Small intestine (tissue), 7 donors: ENCODE measurements around the gene RNF169. TPM values are rescaled to one million over a fixed set of nuclear protein-coding genes. Genes with fewer than 3 reads are reported as not detected.
"Not testable (repeated sequence)": the region's sequence is repeated elsewhere in the genome, so short reads cannot be mapped to it uniquely, and the experiment has no call there.

Experiments
- DNase-seq, 2 donors: peaks; one replicate each; pipeline versions ENCODE4 v3.0.0 to v3.0.0-alpha.2; 2013
- FAIRE-seq: peaks from 2 replicates; lab custom pipeline; 2012; peaks lifted over from hg19 to GRCh38; lab: Jason Lieb, UNC
- H3K27ac ChIP-seq, 3 donors: one replicate each; pipeline ENCODE4 v1.5.1; 2013; ENCODE audit warnings: low read length in 2 of 3, mild to moderate bottlenecking in 2 of 3, control low read depth in 1 of 3, inconsistent platforms in 1 of 3, low read depth in 1 of 3, moderate library complexity in 1 of 3
- H3K27me3 ChIP-seq, 3 donors: one replicate each; pipeline ENCODE4 v1.6.1; 2013; ENCODE audit warnings: low read length in 3 of 3, inconsistent platforms in 1 of 3; ENCODE audit not compliant: control insufficient read depth in 3 of 3, insufficient read depth in 3 of 3
- H3K36me3 ChIP-seq, 3 donors: one replicate each; pipeline ENCODE4 v1.6.1; 2013; ENCODE audit warnings: low read length in 3 of 3, inconsistent platforms in 1 of 3, low read depth in 1 of 3, mild to moderate bottlenecking in 1 of 3, moderate library complexity in 1 of 3; ENCODE audit not compliant: control insufficient read depth in 3 of 3, insufficient read depth in 2 of 3
- H3K4me1 ChIP-seq, 3 donors: one replicate each; pipeline ENCODE4 v1.6.1; 2013; ENCODE audit warnings: low read length in 2 of 3, inconsistent platforms in 1 of 3, low read depth in 1 of 3, mild to moderate bottlenecking in 1 of 3, moderate library complexity in 1 of 3; ENCODE audit not compliant: control insufficient read depth in 3 of 3, insufficient read depth in 2 of 3
- H3K4me3 ChIP-seq, 3 donors: one replicate each; pipeline ENCODE4 v1.5.1; 2013; ENCODE audit warnings: low read length in 3 of 3, control low read depth in 1 of 3, inconsistent platforms in 1 of 3, low read depth in 1 of 3, mild to moderate bottlenecking in 1 of 3, moderate library complexity in 1 of 3
- H3K9me3 ChIP-seq, 2 donors: one replicate each; pipeline ENCODE4 v1.6.1; 2013; ENCODE audit warnings: low read depth in 1 of 2, low read length in 1 of 2; ENCODE audit not compliant: control insufficient read depth in 2 of 2, insufficient read depth in 1 of 2
- WGBS, 3 donors: extraction: QIAGEN DNeasy Blood & Tissue Kit; methylation state at CpG; one replicate each; pipeline ENCODE4 v1.1.7; 2013; 5-methylcytosine and 5-hydroxymethylcytosine counted together
- polyA plus RNA-seq, 4 donors: library from polyadenylated mRNA; stranded (reverse) in 3 of 4; unstranded in 1 of 4; fragments of 200-250 nt in 3 of 4; fragments of 120-200 nt in 1 of 4; gene quantifications; one replicate each; pipeline versions ENCODE4 v1.2.1 to v1.2.3, GENCODE V29; 2013
- donor health status: healthy with polysubstance abuse.
- donor health status: control.
- donor health status: control.
- donor health status: Bipolar disorder and iron deficiency.
- donor health status: healthy.

The RNF169 gene
- polyA plus RNA-seq, 4 donors = 1.4 to 11.4 (median 2.9) TPM

- Histone ChIP-seq H3K27me3 (no peaks in the 10 kb centered on the region), H3K36me3 (peaks cover 5 to 21% (median 8%) of the 10 kb centered on the region in 3 donors), H3K27ac (no peak overlapping the region), H3K4me3 (no peak overlapping the region), H3K9me3 (peaks cover 2 to 30% of the 10 kb centered on the region in 2 donors), H3K4me1 (peaks cover 0 to 10% (median 0%) of the 10 kb centered on the region in 3 donors)
- FAIRE-seq (no peak), DNase-seq (no peak)
- 89 to 94% (median 93%) methylated on average over 1 of the region's 1 CpG for WGBS, 3 donors
Observed at GRCh38 chr11:74824285-74824982, 75.8 kb downstream of the RNF169 start.

- peaks cover 5 to 21% (median 8%) of the 10 kb centered on the region in 3 donors for H3K36me3 ChIP-seq
- not testable (repeated sequence) for DNase-seq, H3K27me3 ChIP-seq, H3K4me1 ChIP-seq, H3K27ac ChIP-seq, FAIRE-seq, H3K4me3 ChIP-seq
- peaks cover 2 to 30% of the 10 kb centered on the region in 2 donors for H3K9me3 ChIP-seq
- WGBS, 3 donors = 60 to 89% (median 82%) methylated on average over 2 of the region's 2 CpGs
Observed at GRCh38 chr11:74825596-74825995, 76.9 kb downstream of the RNF169 start.

- 80 to 99% (median 96%) methylated on average over 4 of the region's 4 CpGs for WGBS, 3 donors
- Histone ChIP-seq H3K27ac (no peak overlapping the region), H3K36me3 (peaks cover 3 to 20% (median 8%) of the 10 kb centered on the region in 3 donors), H3K9me3 (peaks cover 2 to 28% of the 10 kb centered on the region in 2 donors), H3K27me3 (no peaks in the 10 kb centered on the region), H3K4me1 (peaks cover 0 to 5% (median 0%) of the 10 kb centered on the region in 3 donors), H3K4me3 (no peak overlapping the region)
- FAIRE-seq (no peak), DNase-seq (peak in 1 of 2 donors; percentile 8)
Observed at GRCh38 chr11:74826901-74827300, 78.3 kb downstream of the RNF169 start.

GRCh38 chr11:74837191-74837590 lies 88.5 kb downstream of the RNF169 start:
- Histone ChIP-seq H3K9me3 (no peaks in the 10 kb centered on the region), H3K36me3 (peaks cover 21 to 35% (median 22%) of the 10 kb centered on the region in 3 donors), H3K4me3 (no peak overlapping the region), H3K27me3 (no peaks in the 10 kb centered on the region), H3K4me1 (peaks cover 0 to 1% (median 0%) of the 10 kb centered on the region in 3 donors), H3K27ac (no peak overlapping the region)
- no peak for DNase-seq
- no peak for FAIRE-seq
- WGBS, 3 donors = 85 to 91% (median 90%) methylated on average over 1 of the region's 1 CpG

- H3K27me3 ChIP-seq = no peaks in the 10 kb centered on the region
- H3K27ac ChIP-seq = no peak overlapping the region
- 96 to 100% (median 97%) methylated on average over 1 of the region's 1 CpG for WGBS, 3 donors
- H3K36me3 ChIP-seq = peaks cover 22 to 40% (median 24%) of the 10 kb centered on the region in 3 donors
- DNase-seq (no peak), FAIRE-seq (no peak)
- no peaks in the 10 kb centered on the region for H3K9me3 ChIP-seq
- H3K4me3 ChIP-seq = no peak overlapping the region
- peaks cover 0 to 1% (median 0%) of the 10 kb centered on the region in 3 donors for H3K4me1 ChIP-seq
Observed at GRCh38 chr11:74838188-74838587, 89.5 kb downstream of the RNF169 start.

GRCh38 chr11:74839446-74839845 lies 90.8 kb downstream of the RNF169 start:
- peaks cover 0 to 1% (median 0%) of the 10 kb centered on the region in 3 donors for H3K4me1 ChIP-seq
- H3K27me3 ChIP-seq = no peaks in the 10 kb centered on the region
- no peak overlapping the region for H3K4me3 ChIP-seq
- FAIRE-seq (no peak), DNase-seq (no peak)
- H3K36me3 ChIP-seq = peaks cover 19 to 53% (median 26%) of the 10 kb centered on the region in 3 donors
- H3K27ac ChIP-seq = no peak overlapping the region
- WGBS, 3 donors = 77 to 91% (median 77%) methylated on average over 1 of the region's 1 CpG
- no peaks in the 10 kb centered on the region for H3K9me3 ChIP-seq

- no peak overlapping the region for H3K4me3 ChIP-seq
- WGBS, 3 donors = 64 to 92% (median 85%) methylated on average over 2 of the region's 2 CpGs
- no peaks in the 10 kb centered on the region for H3K27me3 ChIP-seq
- H3K27ac ChIP-seq = no peak overlapping the region
- DNase-seq = no peak
- peaks cover 0 to 1% (median 0%) of the 10 kb centered on the region in 3 donors for H3K4me1 ChIP-seq
- peaks cover 15 to 54% (median 24%) of the 10 kb centered on the region in 3 donors for H3K36me3 ChIP-seq
- FAIRE-seq = no peak
- H3K9me3 ChIP-seq = no peaks in the 10 kb centered on the region
Observed at GRCh38 chr11:74839971-74840370, 91.3 kb downstream of the RNF169 start.

GRCh38 chr11:74840486-74840885 lies 91.8 kb downstream of the RNF169 start:
- H3K27ac ChIP-seq = no peak overlapping the region
- H3K9me3 ChIP-seq = no peaks in the 10 kb centered on the region
- no peak for DNase-seq
- H3K36me3 ChIP-seq = peaks cover 14 to 57% (median 22%) of the 10 kb centered on the region in 3 donors
- H3K27me3 ChIP-seq = no peaks in the 10 kb centered on the region
- H3K4me1 ChIP-seq = peaks cover 0 to 1% (median 0%) of the 10 kb centered on the region in 3 donors
- no peak overlapping the region for H3K4me3 ChIP-seq
- 71 to 83% (median 76%) methylated on average over 2 of the region's 2 CpGs for WGBS, 3 donors
- no peak for FAIRE-seq
